DOHH2 (cell line): ENCODE measurements around the gene APCS.

Experiments used
- CTCF ChIP-seq: fragments of 200-600 bp; sonication (generic); IDR thresholded peaks from one replicate; pipeline ENCODE4 v1.5.1; 2014; ENCODE audit warnings: antibody characterized with exemption, mild to moderate bottlenecking, low read depth, low read length; ENCODE audit not compliant: poor library complexity, severe bottlenecking
- EZH2phosphoT487 ChIP-seq: fragments of 200-600 bp; sonication (generic); IDR thresholded peaks from 2 replicates; pipeline ENCODE4 v1.6.1; 2017; ENCODE audit warnings: borderline replicate concordance, mild to moderate bottlenecking, antibody characterized with exemption, low read length, moderate library complexity, mixed read lengths

GRCh38 chr1:159560599-159560998 lies 27.0 kb upstream of the APCS start:
- TF ChIP-seq CTCF (no peak), EZH2phosphoT487 (no peak)
